GM19043 (cell line): ENCODE results near the gene TAS2R43.
"Not testable (repeated sequence)": the region's sequence is repeated elsewhere in the genome, so short reads cannot be mapped to it uniquely, and the experiment has no call there.

Source experiments
- ATAC-seq: cut with Tn5 transposase; IDR thresholded peaks from one replicate; pipeline ENCODE4 v1.9.1; 2021; ENCODE audit warnings: low read depth; ENCODE audit not compliant: unreplicated experiment

The TAS2R43 gene, protein sequence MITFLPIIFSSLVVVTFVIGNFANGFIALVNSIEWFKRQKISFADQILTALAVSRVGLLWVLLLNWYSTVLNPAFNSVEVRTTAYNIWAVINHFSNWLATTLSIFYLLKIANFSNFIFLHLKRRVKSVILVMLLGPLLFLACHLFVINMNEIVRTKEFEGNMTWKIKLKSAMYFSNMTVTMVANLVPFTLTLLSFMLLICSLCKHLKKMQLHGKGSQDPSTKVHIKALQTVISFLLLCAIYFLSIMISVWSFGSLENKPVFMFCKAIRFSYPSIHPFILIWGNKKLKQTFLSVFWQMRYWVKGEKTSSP

GRCh38 chr12:11092128-11092527 is at the start of gene TAS2R43:
Gene TAS2R43, minus strand, starts transcription at chr12:11092313. Its CDS starts 84 bp downstream, at chr12:11092229.
- ATAC-seq: no peak

GRCh38 chr12:11136075-11136474 is 44.0 kb upstream of the TAS2R43 start:
- ATAC-seq: no peak

DNA sequence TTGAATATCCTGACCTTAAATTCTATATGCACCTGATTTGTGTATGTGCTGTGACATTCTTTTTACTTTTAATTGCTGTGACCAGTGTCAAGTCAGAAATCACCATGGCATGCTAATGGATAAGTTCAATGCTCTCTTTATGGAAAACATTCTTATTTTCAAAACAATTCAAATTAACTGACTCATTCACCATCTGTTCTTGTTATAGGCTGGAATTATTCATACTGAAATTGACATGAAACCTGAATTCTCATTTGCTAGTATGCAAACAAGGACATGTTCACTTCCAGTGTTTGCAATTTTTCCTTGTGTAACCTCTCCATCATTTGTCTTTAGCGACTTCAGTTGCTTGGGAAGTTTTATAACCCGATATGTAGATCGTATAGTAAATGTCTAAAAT is 42.2 kb upstream of the TAS2R43 start, which contains the start of gene TAS2R30:
Gene TAS2R30 (minus strand): TSS at position 340 of the 400 bp plus-strand sequence. CDS start 400 bp downstream, outside the sequence.
- ATAC-seq: no peak

DNA sequence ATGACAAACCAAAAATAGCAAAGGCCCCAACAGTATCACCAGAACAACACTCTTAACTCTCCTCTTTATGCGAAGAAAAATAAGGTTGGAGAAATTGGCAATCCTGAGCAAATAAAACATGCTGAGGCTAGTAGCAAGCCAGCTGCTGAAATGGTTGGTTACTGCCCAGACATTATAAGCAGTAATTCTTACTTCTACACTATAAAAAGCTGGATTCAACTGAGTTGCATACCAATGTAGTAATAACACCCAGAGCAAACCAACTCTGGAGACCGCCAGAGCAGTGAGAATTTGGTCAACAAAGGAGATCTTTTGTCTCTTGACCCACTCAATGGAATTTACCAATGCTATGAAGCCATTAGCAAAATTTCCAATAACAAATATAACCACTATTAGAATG is 41.7 kb upstream of the TAS2R43 start:
- ATAC-seq: no peak

DNA sequence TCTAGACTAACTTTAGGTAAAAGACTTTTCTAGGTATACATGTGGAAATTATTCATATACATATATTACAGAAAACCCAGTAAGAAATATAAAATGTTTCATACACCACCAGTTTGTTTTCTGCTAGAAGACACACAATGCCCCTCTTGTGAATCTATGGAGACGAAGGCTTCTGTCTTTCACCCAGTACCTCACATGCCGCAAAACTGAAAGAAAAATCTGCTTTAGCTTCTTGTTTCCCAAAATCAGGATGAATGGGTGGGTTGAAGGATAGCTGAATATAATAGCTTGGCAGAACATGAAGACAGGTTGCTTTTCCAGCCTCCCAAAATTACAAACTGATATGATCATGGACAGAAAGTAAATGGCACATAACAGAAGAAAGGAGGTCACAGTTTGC is 41.0 kb upstream of the TAS2R43 start:
- no peak for ATAC-seq

DNA sequence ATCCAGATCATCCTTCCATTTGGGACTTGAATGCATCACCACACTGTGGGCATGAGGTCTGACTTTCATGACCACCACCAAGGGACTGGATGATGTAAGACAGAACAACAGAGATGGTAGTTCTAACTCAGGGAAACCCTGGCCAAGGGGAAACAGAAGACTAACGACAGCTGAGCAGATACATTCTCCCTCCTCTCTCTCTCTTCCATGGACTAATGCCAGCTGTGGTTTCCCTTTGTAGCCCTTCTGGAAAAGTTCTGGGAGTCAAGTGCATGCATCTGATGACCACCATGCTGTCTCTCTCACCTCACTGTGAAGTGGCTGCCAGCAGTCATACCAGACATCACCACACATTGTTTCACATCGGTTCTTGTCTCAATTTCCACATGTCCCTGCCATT is 38.9 kb upstream of the TAS2R43 start:
- ATAC-seq: no peak

GRCh38 chr12:11130382-11130781 is 38.3 kb upstream of the TAS2R43 start:
- ATAC-seq: no peak

GRCh38 chr12:11114130-11114529 is 22.0 kb upstream of the TAS2R43 start:
- ATAC-seq: not testable (repeated sequence)

- ATAC-seq: not testable (repeated sequence)
These were observed 19.1 kb upstream of the TAS2R43 start for GRCh38 chr12:11111213-11111612.

DNA sequence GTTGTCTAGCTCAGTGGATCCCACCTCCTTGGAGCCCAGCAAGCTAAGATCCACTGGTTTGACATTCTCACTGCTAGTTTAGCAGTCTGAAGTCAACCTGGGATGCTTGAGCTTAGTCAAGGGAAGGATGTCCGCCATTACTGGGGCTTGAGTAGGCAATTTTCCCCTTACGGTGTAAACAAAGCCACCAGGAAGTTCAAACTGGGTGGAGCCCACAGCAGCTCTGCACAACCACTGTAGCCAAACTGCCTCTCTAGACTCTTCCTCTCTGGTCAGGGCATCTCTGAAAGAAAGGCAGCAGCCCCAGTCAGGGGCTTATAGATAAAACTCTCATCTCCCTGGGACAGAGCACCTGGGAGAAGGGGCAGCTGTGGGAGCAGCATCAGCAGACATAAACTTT is 16.7 kb upstream of the TAS2R43 start:
- ATAC-seq: no peak

DNA sequence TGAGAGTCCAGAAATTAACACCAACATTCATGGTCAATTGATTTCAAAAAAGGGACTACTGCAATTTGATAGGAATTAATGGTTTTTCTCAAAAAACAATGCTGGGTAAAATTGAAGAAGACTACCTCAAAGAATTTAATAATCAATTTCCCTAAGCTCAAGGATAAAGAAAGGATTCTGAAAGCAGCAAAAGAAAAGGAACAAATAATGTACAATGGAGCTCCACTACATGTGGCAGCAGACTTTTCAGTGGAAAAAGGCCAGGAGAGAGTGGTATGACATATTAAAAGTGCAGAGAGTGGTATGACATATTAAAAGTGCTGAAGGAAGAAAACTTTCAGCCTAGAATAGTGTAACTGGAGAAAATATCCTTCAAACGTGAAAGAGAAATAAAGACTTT is 15.6 kb upstream of the TAS2R43 start:
- no peak for ATAC-seq

DNA sequence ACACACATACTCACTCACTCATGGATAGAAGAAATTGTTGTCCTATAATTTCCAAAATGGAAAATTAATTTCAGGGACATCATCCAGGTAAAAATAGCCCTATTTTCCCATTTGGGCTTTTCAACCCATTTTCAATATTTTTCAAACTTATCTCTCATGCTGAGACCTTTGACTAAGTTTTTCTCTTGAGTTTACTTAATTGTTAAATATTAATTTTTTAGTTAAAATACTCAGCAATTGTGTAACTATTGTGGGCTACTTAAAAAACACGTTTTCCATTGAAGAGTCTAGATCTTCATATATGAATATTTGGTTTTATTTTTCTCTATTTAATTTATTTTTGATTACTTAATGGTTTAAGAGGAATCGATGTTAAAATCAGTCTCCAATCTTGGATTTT is 14.2 kb upstream of the TAS2R43 start:
- ATAC-seq: no peak

DNA sequence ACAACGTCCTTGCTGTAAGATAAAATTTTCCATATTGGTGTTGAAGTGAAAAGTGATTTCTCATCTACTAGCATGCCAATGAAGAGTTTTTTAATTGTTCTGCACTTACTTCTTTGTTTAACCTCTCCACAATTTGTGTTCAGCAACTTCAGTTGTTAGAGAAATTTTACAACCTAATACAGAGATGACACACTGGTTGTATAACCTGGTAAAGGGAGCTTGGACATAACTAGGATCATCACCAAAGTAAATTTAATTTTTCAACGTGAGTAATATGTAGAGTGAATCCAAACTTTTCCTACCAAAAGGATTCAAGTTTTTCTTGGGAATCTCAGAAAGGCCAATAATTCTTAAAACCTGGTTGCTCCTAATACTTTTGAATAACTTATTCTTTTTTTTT is 13.4 kb upstream of the TAS2R43 start:
- ATAC-seq: no peak

DNA sequence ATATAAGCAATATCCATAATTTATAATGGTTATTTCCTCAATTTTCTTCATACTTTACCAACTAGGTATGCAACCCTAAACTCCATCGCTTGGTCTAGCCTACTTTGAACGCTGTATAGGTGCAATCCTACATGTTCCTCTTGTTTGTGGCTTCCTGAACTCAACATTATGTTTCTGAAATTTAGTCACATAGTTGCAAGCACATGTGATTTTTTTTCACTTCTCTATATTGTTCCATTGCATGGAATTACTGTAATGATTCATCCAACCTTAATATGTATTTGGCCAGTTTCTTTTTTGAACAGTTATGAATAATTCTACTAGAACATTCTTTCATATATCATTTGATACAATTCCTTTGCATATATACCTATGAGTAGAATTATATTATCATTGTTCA is 2.8 kb upstream of the TAS2R43 start:
- ATAC-seq: not testable (repeated sequence)

DNA sequence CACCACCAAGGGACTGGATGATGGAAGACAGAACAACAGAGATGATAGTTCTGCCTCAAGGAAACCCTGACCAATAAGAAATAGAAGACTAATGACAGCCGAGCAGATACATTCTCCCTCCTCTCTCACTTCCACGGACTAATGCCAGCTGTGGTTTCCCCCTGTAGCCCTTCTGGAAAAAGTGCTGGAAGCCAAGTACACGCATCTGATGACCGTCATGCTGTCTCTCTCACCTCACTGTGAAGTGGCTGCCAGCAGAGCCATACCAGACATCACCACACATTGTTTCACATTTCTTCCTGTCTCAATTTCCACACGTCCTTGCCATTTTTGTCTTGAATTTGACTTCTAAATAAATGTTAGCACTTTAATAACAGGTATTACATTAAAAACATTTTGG is 2.9 kb downstream of the TAS2R43 start:
- no peak for ATAC-seq

GRCh38 chr12:11085419-11085818 is 6.7 kb downstream of the TAS2R43 start:
- ATAC-seq: no peak

GRCh38 chr12:11081987-11082386 is 10.1 kb downstream of the TAS2R43 start:
- ATAC-seq: no peak

DNA sequence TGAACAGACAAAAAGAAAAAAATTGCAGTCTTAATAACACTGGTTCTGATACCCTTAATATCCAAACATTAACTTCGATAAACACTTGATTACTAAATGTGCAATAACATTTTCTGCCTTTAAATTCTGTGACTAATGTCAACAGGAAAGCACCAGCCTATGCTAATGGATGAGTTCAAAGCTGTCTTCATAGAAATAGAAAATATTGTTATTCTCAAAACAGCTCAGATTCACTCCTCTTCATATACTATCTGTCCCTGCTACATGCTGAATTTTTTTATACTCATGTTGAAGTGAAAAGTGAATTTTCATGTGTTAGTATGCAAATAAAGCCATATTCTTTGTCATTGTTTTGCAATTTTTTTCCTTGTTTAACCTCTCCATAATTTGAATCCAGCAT is 13.9 kb downstream of the TAS2R43 start:
- ATAC-seq: no peak

GRCh38 chr12:11075642-11076041 is 16.5 kb downstream of the TAS2R43 start:
- ATAC-seq: no peak

- ATAC-seq: no peak
These were observed 20.7 kb downstream of the TAS2R43 start for GRCh38 chr12:11071414-11071813.

DNA sequence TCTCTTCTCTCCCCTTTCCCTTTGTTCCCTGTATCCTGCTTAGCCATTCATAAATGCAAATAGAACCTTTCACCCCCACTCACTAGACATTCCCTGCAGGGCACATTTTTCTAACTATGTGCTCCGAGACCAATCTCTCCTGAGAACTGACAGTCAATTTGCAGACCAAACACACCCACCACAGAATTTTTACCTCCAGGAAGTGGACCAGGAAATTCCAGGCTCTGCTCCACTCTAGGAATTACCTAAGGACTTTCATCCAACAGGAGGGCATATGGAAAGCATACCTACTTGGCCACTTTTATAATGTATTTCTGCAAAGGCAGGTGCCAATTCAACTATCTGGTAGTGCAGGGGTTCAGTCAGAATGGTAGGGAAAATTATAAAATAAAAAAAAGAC is 21.1 kb downstream of the TAS2R43 start:
- ATAC-seq: no peak

- ATAC-seq: no peak
These were observed 22.2 kb downstream of the TAS2R43 start for GRCh38 chr12:11069854-11070365.
